Cortex of kidney (tissue), 1 donor: ENCODE results near the gene OR10V1.
"Not testable (repeated sequence)": the region's sequence is repeated elsewhere in the genome, so short reads cannot be mapped to it uniquely, and the experiment has no call there.

ENCODE experiments used
- DNase-seq: peaks from one replicate; lab custom pipeline; 2025; lab: John Stamatoyannopoulos, UW

OR10V1 gene

DNA sequence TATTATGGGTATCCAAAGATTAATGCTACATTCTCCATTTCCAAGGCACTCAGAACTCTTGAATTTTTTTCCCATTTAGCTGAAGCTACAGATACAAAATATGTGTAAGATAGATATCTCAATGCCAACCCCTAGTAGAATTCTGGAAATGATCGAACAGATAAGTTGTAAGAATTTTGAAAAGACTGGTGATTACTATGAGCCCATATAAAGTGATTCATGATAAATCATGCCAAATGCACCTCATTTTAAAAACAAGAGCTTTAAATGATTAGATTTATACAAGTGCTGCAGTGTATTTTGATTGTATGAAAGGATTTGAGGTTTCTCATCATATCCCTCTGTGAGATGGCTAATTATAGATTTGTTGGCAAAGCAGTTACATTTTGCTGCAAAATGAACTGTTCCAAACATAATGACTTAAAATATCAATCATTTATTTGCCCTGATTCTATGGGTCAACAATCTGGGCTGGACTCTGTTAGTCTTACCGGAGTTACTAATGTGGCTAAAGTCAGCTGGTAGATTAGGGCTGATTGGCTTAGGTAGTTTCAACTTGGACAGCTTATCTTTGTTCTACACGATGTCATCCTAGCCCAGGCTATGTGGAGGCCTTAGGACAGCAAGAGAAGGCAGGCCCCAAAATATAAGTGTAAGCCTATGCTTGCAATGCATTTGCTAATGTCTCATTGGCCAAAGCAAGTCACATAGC lies 3.4 kb downstream of the OR10V1 start:
- no peak for DNase-seq

DNA sequence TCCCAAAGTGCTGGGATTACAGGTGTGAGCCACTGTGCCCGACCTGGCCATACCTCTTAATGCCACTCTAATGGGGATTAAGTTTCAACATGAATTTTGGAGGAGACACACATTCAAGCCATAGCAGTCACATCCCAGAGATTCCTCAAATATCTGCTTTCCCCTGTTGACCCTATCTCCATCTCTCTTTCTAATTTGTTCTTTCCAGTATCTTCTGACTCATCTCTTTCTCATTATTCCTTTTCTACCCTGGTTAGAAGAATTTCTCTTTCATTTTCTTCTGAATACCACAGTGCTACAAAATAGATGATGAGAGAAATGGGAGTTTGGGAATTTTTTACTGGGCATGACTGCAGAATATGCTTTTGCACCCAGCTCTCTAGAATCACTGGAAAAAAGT lies 5.1 kb downstream of the OR10V1 start:
- DNase-seq, result no peak

DNA sequence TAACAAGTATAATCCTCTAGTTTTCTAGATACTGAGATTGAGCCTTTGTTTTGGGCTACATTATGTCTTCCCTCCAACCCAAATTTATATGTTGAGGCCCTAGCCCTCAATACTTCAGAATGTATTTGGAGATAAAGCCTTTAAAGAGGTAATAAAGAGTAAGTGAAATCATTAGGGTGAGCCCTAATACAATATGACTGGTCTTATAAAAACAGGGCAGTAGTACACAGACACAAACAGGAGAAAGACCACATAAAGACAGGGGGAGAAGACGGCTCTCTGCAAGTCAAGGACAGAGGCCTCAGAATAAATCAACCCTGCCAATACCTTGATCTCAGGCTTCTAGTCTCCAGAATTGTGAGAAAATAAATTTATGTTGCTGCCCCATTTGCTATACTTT lies 6.3 kb downstream of the OR10V1 start:
- DNase-seq, result no peak

DNA sequence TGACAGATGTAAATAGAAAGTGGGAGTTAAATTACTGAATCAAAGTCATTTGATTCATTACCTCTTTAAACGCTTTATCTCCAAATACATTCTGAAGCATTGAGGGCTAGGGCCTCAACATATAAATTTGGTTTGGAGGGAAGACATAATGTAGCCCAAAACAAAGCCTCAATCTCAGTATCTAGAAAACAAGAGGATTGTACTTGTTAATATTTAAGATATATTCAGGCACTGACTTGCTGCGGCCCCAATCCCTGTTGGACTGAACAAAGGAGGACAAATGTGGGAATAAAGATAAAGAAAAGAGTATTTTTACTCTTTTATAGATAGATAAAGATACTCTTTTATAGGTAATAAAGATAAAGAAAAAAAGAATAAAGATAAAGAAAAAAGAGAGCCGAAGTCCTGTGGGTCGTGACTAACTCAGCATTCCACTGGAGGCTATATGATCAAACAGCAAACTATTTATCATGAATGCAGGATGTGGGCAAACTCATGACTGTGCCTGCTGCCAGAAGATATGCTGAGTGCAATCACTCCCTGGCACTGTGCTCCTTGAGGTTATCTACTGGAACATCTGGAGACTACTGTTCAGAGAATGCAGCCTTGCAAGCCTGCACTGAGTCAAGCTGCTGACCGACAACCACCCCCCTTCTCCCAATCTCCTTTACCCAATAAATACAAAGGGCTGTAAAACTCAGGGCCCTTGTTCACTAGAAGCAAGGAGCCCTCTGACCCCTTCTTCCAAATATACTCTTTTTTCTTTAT lies 6.9 kb downstream of the OR10V1 start:
- no peak for DNase-seq

DNA sequence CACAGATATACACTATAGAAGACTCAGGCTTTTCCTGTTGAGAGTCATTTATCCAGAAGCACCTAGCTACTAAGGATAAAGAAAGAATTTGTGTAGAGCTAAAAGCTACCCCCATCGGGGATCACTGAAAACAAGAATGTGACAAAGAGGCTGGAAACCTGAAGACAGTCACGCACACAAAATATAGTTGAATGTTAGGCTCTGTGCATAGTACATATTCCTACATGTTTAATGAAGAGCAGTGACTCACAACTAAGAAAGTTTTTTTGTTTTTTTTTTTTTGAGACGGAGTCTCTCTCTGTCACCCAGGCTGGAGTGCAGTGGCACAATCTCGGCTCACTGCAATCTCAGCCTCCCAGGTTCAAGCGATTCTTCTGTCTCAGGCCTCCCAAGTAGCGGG lies 8.4 kb downstream of the OR10V1 start:
- no peak for DNase-seq

DNA sequence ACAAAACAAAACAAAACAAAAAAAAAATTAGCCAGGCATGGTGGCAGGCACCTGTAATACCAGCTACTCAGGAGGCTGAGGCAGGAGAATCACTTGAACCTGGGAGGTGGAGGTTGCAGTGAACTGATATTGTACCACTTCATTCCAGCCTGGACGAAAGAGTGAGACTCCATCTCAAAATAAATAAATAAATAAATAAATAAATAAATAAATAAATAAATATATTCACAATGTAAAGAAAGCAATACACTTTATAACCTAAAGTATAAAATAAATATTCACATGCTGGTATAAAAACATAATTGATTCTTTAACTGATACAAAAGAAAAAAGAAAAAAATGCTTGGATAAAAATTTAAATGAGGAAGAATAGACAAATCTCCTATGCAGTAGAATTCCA lies 10.1 kb downstream of the OR10V1 start:
- not testable (repeated sequence) for DNase-seq

DNA sequence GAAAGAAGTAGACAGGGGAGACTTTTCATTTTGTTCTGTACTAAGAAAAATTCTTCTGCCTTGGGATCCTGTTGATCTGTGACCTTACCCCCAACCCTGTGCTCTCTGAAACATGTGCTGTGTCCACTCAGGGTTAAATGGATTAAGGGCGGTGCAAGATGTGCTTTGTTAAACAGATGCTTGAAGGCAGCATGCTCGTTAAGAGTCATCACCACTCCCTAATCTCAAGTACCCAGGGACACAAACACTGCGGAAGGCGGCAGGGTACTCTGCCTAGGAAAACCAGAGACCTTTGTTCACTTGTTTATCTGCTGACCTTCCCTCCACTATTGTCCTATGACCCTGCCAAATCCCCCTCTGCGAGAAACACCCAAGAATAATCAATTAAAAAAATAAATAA lies 13.5 kb downstream of the OR10V1 start:
- not testable (repeated sequence) for DNase-seq

DNA sequence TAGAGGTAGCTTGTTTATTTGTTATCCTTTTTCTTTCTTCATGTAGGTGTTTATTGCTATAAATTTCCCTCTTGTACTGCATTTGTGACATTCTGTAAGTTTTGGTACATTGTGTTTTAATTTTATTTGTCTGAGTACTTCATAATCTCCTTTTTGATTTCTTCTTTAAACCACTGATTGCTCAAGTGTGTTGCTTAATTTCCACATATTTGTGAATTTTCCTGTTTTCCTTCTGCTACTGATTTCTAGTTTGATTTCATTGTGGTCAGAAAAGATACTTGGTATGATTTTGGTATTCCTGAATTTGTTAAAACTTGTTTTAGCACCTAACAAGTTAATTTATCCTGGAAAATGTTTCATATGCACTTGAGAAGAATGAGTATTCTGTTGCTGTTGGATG lies 15.1 kb downstream of the OR10V1 start:
- DNase-seq, result no peak

DNA sequence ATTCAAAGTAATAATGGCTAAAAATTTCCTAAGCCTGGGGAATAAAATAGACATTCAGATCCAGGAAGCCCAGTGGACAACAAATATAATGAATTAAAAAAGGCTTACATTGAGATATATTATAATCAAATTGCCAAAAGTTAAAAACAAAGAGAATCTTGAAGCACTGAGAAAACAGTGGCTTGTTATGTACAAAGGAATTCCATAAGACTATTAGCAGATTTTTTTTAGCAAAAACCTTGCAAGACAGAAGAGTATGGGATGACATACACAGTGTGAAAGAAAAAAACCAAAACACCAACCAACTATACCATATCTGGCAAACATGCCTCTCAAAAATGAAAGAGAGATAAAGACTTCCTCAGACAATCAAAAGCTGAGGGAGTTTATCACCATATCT lies 20.7 kb downstream of the OR10V1 start:
- DNase-seq, result no peak

DNA sequence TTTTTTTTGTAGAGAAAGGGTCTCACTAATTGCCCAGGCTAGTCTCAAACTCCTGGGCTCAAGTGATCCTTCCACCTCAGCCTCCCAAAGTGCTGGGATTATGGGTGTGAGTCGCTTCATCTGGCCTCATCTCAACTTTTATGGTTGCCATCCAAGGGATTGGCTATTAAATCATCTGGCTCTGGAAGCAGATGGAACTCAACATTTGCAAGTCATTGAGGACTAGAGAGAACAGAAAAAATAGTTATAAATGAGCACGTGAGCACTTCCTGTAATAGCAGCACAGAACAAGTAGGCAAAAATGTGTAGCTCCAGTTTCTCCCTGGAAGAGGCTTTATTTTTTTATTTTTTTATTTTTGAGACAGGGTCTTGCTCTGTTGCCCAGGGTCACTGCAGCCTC lies 22.5 kb downstream of the OR10V1 start:
- no peak for DNase-seq

DNA sequence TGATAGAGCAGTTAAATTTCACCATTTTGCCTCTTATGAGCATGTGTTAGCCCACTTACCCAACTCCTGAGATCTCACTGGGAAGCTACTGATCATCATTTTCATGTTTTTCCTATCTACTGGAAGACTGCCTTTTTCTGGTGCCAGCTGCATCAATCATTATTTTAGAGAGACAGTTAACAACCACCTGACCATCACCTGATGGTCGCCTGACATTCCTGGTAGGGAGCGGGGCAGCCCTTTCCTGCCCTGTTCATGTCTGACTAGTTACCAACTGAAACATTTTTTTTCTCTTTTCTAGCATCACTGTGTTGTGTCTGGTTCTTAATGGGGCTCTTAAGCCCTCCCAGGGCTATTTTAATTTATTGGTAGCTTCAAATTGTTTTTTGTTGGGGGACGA lies 24.6 kb downstream of the OR10V1 start:
- no peak for DNase-seq

DNA sequence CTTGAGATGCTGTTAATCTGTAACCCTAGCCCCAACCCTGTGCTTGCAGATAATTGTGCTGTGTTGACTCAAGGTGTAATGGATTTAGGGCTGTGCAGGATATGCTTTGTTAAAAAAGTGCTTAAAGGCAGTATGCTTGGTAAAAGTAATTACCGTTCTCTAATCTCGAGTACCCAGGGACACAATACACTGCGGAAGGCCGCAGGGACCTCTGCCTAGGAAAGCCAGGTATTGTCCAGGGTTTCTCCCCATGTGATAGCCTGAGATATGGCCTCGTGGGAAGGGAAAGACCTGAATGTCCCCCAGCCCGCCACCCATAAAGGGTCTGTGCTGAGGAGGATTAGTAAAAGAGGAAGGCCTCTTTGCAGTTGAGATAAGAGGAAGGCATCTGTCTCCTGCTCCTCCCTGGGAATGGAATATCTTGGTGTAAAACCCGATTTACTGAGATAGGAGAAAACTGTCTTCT lies 32.4 kb downstream of the OR10V1 start:
- not testable (repeated sequence) for DNase-seq

DNA sequence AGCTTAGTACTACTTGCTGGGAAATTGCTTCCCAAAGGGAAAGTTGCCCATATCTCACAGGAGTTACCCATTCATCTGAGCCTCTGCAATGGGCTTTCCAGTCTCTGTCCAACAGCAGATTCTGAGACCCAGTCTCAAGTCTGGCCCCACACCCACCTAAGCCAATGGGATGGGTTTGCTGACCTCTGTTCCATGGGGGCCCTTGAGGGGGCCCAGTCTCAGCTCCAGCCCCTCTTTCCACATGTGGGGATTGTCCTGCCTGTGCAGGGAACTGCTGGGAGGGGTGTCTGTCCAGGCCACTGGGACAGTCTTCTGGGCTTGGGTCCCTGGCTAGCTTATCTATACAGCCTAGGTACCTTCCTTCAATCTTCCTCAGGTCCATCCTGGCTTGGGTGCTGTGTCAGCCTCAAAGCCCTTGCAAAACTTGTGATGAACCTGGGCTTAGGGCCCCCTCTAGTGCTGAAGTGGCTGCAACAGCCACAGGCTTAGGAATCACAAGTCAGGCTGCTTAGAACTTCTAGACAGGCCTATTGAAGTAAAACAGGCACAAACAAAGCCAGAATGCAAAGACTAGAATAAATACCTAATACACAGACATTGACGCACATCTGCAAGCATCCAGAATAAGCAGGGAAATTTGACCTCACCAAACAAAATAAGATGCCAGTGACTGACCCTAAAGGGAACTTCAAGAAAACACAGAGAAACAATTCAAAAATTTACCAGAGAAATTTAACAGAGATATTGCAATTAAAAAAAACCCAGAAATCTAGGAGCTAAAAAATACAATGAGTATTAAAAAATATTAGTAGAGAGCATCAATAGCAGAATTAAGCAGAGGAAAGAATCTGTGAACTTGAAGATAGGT lies 33.1 kb downstream of the OR10V1 start:
- no peak for DNase-seq

DNA sequence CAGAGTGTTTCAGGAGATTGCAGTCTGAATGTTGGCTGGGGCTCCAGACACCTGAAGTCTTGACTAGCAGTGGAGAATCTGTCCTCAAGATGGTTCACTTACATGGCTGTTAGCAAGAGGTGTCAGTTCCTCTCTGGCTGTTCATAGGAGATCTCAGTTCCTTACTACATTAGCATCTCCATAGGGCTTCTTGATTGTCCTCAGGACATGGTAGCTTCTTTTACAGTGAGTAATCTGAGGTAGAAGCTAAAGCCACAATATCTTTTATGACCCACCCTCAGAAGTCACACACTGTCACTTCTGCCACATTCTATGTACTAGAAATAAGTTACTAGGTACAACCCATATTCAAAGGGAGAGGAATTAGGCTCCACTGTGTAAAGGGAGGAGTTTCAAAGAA lies 34.3 kb downstream of the OR10V1 start:
- no peak for DNase-seq

DNA sequence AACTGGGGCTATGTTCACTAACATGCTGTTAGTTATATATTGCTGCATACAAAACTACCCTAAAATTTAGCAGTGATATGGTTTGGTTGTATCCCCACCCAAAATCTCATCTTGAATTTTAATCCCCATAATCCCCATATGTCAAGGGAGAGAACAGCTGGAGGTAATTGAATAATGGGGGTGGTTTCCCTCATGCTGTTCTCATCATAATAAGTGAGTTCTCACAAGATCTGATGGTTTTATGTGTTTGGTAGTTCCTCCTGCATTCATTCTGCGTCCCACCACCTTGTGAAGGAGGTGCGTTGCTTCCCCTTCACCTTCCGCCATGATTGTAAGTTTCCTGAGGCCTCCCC lies 34.9 kb downstream of the OR10V1 start:
- no peak for DNase-seq

DNA sequence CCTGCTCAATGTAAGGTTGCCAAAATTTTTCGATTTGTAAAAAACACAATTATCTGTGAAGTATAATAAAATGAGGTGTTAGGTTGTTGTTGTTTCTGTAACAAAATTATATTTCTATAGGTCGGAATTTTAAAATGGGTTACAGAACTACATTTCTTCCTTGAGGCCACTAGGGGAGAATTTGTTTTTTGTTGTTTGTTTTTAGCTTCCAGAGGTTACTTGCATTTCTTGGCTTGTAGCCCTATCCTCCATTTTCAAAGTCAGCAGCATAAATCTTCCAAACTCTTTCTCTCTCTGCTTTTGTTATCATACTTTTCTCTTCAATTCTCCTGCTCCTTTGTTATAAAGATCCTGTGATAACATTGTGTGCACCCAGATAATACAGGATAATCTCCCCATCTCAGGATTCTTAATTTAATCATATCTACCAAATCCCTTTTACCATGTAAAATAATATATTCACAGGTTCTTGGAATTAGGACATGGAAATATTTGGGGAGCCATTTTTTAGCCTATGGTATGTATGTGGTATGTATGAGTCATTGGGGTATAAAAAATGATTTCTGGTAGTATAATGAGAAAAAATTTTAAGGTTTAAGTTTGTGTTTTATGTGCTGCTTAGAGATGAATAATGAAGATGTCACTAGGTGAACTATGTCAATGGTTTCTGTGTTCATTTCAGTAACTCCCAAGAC lies 35.4 kb downstream of the OR10V1 start:
- DNase-seq, result no peak

DNA sequence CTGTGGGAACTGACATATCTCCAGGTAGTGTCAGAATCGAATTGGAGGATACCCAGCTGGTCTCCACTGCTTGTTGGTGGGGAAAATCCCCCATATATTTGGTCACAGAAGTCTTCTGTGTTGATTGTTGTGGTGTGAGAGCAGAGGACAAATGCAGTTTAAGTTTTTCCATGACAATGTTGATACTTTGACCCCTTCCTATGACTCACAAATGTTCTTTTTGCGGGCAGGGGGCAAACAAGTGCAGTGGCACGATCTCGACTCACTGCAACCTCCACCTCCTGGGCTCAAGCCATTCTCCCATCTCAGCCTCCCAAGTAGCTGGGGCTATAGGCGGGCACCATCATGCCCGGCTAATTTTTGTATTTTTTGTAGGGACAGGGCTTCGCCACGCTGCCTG lies 37.4 kb downstream of the OR10V1 start:
- DNase-seq, result no peak

DNA sequence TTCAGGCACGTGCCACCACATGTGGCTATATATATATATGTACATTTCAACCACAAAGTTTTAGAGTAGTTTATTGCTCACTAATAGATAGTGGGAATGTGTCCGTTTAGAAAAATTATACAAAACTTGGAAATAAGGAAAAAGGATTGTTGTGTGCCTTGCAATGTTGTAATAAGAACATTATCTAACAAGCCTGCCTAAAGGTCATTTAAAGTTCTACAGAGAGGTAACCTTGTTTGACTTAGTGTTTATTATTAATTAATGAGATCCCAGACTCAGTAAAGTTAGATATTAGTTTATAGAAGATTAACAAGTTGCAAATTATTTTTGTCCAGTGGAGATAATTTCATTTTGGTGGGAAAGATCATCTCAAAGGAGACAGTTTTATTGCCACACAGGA lies 39.4 kb downstream of the OR10V1 start:
- DNase-seq, result no peak

DNA sequence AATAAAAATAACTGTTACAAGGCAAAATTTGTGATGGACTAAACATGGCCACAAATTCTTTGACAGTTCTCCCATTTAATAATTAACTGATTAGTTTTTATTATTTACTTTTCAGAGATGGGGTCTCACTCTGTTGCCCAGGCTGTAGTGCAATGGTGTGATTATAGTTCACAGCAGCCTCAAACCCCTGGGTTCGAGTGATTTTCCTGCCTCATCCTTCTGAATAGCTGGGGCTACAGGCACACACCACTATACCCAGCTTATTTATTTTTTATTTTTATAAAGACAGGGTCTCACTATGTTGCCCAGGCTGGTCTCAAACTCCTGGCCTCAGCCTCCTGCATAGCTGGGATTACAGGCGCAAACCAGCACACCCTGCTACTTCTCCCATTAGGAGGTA lies 40.4 kb downstream of the OR10V1 start:
- no peak for DNase-seq

DNA sequence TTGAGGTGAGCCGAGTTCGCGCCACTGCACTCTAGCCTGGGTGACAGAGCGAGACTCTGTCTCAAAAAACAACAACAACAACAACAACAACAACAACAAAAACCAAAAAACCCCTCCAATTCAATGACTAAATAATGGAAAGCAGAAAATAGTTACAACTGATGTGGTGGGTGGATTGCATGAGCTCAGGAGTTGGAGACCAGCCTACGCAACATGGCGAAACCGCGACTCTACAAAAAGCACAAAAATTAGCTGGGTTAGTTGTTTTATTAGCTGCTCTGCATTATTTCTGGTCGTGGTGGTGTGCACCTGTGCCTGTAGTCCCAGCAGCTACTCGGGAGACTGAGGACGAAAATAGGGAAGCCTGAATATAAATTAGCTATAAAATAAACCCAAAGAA lies 42.2 kb downstream of the OR10V1 start:
- DNase-seq, result no peak

DNA sequence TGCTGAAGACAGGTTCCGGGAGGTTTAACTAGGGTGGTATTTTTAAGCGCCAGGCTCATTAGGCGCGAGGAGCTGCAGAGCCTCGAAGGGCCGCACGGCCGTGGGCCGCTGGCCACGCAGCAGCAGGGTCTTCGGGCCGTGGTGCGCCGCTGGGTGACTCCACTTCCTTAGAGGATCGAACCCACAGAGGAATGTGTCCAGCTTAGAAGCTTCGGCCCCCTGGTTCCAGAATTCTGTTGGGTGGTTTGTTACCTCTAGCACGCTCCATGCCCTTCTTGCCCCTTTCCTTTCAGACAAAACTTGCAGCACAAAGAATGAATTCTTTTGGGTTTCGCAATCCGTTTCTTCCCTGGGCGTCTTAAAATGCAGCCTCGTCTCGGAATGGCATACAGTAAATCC lies 44.0 kb downstream of the OR10V1 start:
- no peak for DNase-seq

DNA sequence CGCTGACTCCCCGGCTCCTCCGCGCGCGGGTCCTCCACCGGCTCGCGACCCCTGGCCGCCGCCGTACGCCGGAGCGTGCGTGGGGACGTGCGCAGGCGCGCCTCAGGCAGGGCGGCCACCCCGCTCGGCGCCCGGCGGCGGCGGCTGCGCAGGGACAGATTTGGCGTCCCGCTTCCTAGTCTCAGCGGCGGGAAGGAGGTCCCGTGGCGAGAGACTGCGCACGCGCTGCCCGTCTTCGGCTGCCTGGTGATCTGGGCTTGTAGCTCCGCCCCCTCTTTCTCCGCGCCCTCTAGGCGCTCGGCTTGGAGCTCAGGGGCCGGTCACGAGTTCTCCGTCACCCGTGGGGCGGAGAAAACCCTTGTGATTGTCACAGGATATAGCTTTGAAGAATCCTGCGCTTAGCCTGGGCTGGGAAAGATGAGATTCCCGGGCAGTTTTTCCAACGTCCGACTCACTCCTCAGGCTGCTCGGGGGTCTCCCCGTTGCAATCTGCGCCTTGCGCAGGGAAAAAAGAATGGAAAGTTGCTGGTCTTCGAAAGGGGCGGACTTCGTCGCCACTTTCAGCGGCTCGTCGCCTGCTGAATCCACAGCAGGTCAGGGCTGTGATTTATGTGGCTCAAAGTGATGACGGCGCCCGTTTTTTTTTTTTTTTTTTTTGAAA lies 44.6 kb downstream of the OR10V1 start, which contains the start of gene PATL1:
Gene PATL1, minus strand, starts transcription at position 88 of the 661 bp plus-strand sequence. CDS start 142 bp downstream, outside the sequence.
- peak; percentile 67 for DNase-seq
